Activated CD4-positive, alpha-beta T cell treated with anti-CD3 and anti-CD28 coated beads, Interleukin-2, amount 10 ng/mL, durations not matched to agents 7 days and 5 days (primary cell): Measurements from ENCODE around the gene IKBKG. TPM values are rescaled to one million over a fixed set of nuclear protein-coding genes. Genes with fewer than 3 reads are reported as not detected.
A peak's percentile ranks its signal among the peaks of the same experiment; 100 is the strongest.

Source experiments
- CTCF ChIA-PET: fragments of 350-600 bp; sonication (Branson Sonifier 250); formaldehyde crosslinking; loops from one replicate; lab custom pipeline; 2021; ENCODE audit warnings: antibody characterized with exemption; lab: Charles Lee
- POLR2A ChIA-PET: fragments of 350-600 bp; sonication (Branson Sonifier 250); formaldehyde crosslinking; loops from one replicate; lab custom pipeline; 2021; ENCODE audit warnings: antibody characterized with exemption; lab: Charles Lee
- DNase-seq: peaks from one replicate; pipeline ENCODE4 v3.0.0-alpha.2; 2020
- H3K27ac Mint-ChIP-seq: one replicate; pipeline ENCODE4 v1.8.0; 2021; ENCODE audit warnings: mild to moderate bottlenecking, moderate library complexity, mixed read lengths
- H3K27me3 Mint-ChIP-seq: one replicate; pipeline ENCODE4 v1.8.0; 2021; ENCODE audit warnings: mixed read lengths
- H3K36me3 Mint-ChIP-seq: one replicate; pipeline ENCODE4 v1.8.0; 2021; ENCODE audit warnings: low read depth, mixed read lengths
- H3K4me1 Mint-ChIP-seq: one replicate; pipeline ENCODE4 v1.8.0; 2021; ENCODE audit warnings: mixed read lengths
- H3K4me3 Mint-ChIP-seq: one replicate; pipeline ENCODE4 v1.8.0; 2021; ENCODE audit warnings: mild to moderate bottlenecking, moderate library complexity, mixed read lengths
- H3K9me3 Mint-ChIP-seq: one replicate; pipeline ENCODE4 v1.8.0; 2021; ENCODE audit warnings: mixed read lengths
- total RNA-seq, 2 experiments: library from RNA; stranded (reverse); gene quantifications; one replicate each; pipeline ENCODE4 v1.2.3, GENCODE V29; 2021

The IKBKG gene
- total RNA-seq, 2 experiments from 2014 or later: 41.5 to 46.0 TPM

GRCh38 chrX:154515090-154515965, 32.1 kb upstream of the IKBKG start:
- peaks cover 34% of the 10 kb centered on the region for H3K4me1 Mint-ChIP-seq
- peak; percentile 32 for DNase-seq
- H3K27ac Mint-ChIP-seq: peak overlapping the region; percentile 84
- ChIA-PET POLR2A (no interaction called here), CTCF (interaction anchor here (1.3 to 3.1 kb wide), 2 partner anchors 12 to 17 kb away, joined by 4 to 10 read pairs; no protein-coding TSS in a partner anchor)
- no peaks in the 10 kb centered on the region for H3K27me3 Mint-ChIP-seq
- H3K36me3 Mint-ChIP-seq: peaks cover 12% of the 10 kb centered on the region
- peak overlapping the region; percentile 79 for H3K4me3 Mint-ChIP-seq
- H3K9me3 Mint-ChIP-seq: no peaks in the 10 kb centered on the region

GRCh38 chrX:154515966-154516655, 31.3 kb upstream of the IKBKG start, which contains the start of gene FAM3A:
FAM3A (minus strand) TSS chrX:154516232; CDS start chrX:154515772, 460 bp downstream.
- Mint-ChIP-seq H3K36me3 (peaks cover 7% of the 10 kb centered on the region), H3K4me3 (peak within 1 kb of the TSS; percentile 80), H3K4me1 (peaks cover 31% of the 10 kb centered on the region), H3K27me3 (no peaks in the 10 kb centered on the region), H3K27ac (peak within 1 kb of the TSS; percentile 94), H3K9me3 (no peaks in the 10 kb centered on the region)
- ChIA-PET CTCF (interaction anchor here (1.3 to 3.1 kb wide), 2 partner anchors 11 to 18 kb away, joined by 4 to 10 read pairs; no protein-coding TSS in a partner anchor), POLR2A (no interaction called here)
- DNase-seq: peak; percentile 93

- H3K27me3 Mint-ChIP-seq: no peaks in the 10 kb centered on the region
- H3K9me3 Mint-ChIP-seq: no peaks in the 10 kb centered on the region
- peaks cover 25% of the 10 kb centered on the region for H3K4me1 Mint-ChIP-seq
- ChIA-PET POLR2A (no interaction called here), CTCF (interaction anchor here (3.1 kb wide), 1 partner anchor 11 kb away, joined by 10 read pairs; no protein-coding TSS in a partner anchor)
- peak overlapping the region; percentile 94 for H3K27ac Mint-ChIP-seq
- DNase-seq: peak; percentile 25
- H3K36me3 Mint-ChIP-seq: peaks cover 6% of the 10 kb centered on the region
- H3K4me3 Mint-ChIP-seq: peak overlapping the region; percentile 80
Measured at GRCh38 chrX:154516656-154517100, 30.7 kb upstream of the IKBKG start.

DNA sequence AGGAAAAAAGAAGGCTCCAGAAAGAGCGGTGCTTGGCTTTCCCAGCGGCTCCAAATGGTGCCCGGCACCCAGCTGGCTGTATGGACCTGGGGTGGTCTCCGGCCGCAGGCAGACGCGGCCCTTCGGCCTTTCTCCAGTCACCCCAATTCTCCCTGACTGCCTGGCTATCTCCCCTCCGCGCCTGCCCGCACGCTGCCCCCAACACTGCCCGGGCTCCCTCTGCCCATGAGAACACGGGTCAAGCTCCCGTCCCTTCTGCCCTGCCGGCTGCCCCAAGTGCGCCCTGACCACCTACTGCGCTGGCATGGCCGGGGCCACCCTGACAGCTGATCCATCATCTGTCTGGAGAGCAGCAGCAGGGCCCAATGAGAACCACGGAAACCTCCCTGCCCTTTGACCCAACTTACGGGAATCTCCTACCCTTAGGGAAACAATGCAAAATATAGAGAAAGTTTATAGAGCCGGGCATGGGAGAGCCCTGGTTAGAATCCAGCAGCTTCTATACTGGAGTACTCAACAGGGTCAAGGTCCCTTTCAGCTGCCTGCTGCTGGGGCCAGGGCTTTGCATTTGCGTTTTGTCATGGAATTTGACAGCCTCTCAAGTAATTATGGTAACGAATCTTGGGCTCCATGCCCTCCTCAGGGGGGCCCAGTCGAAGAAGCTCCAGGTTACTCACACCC, 30.2 kb upstream of the IKBKG start:
- Mint-ChIP-seq H3K27me3 (no peaks in the 10 kb centered on the region), H3K4me1 (peaks cover 22% of the 10 kb centered on the region), H3K4me3 (peak overlapping the region; percentile 16), H3K27ac (peak overlapping the region; percentile 36), H3K9me3 (no peaks in the 10 kb centered on the region), H3K36me3 (peaks cover 6% of the 10 kb centered on the region)
- ChIA-PET POLR2A (no interaction called here), CTCF (interaction anchor here (3.1 kb wide), 1 partner anchor 10 kb away, joined by 10 read pairs; no protein-coding TSS in a partner anchor)
- DNase-seq: no peak

- Mint-ChIP-seq H3K4me1 (peaks cover 13% of the 10 kb centered on the region), H3K4me3 (no peak overlapping the region), H3K27me3 (no peaks in the 10 kb centered on the region), H3K36me3 (no peaks in the 10 kb centered on the region), H3K9me3 (no peaks in the 10 kb centered on the region), H3K27ac (no peak overlapping the region)
- no peak for DNase-seq
- CTCF ChIA-PET: interaction anchor here (0.7 to 2.0 kb wide), 2 partner anchors 13 to 23 kb away, joined by 3 to 5 read pairs; no protein-coding TSS in a partner anchor
- POLR2A ChIA-PET: no interaction called here
Measured at GRCh38 chrX:154519389-154519788, 28.0 kb upstream of the IKBKG start.

GRCh38 chrX:154525606-154526490, 21.6 kb upstream of the IKBKG start:
- ChIA-PET POLR2A (no interaction called here), CTCF (interaction anchor here (1.0 to 1.2 kb wide), 2 partner anchors 35 to 153 kb away, joined by 4 read pairs; partner anchors contain the start of gene SLC10A3)
- H3K27me3 Mint-ChIP-seq: no peaks in the 10 kb centered on the region
- H3K27ac Mint-ChIP-seq: peak overlapping the region; percentile 60
- H3K4me3 Mint-ChIP-seq: no peak overlapping the region
- peaks cover under 1% of the 10 kb centered on the region for H3K36me3 Mint-ChIP-seq
- H3K4me1 Mint-ChIP-seq: peaks cover 24% of the 10 kb centered on the region
- no peak for DNase-seq
- H3K9me3 Mint-ChIP-seq: no peaks in the 10 kb centered on the region

GRCh38 chrX:154526901-154527675, 20.3 kb upstream of the IKBKG start:
- Mint-ChIP-seq H3K9me3 (no peaks in the 10 kb centered on the region), H3K4me3 (no peak overlapping the region), H3K27me3 (no peaks in the 10 kb centered on the region), H3K36me3 (peaks cover 3% of the 10 kb centered on the region), H3K4me1 (peaks cover 24% of the 10 kb centered on the region), H3K27ac (peak overlapping the region; percentile 83)
- CTCF ChIA-PET: interaction anchor here (0.6 to 1.6 kb wide), 9 partner anchors 9 to 153 kb away, joined by 3 to 10 read pairs (median 4); partner anchors contain the start of genes FAM3A and SLC10A3
- DNase-seq: peak; percentile 67
- POLR2A ChIA-PET: no interaction called here

GRCh38 chrX:154529206-154529612, 18.2 kb upstream of the IKBKG start:
- Mint-ChIP-seq H3K27ac (no peak overlapping the region), H3K4me3 (no peak overlapping the region), H3K36me3 (peaks cover 3% of the 10 kb centered on the region), H3K4me1 (peaks cover 24% of the 10 kb centered on the region), H3K27me3 (no peaks in the 10 kb centered on the region), H3K9me3 (no peaks in the 10 kb centered on the region)
- no peak for DNase-seq
- POLR2A ChIA-PET: no interaction called here
- CTCF ChIA-PET: interaction anchor here (1.1 kb wide), 1 partner anchor 584 kb away, joined by 3 read pairs; no protein-coding TSS in a partner anchor

DNA sequence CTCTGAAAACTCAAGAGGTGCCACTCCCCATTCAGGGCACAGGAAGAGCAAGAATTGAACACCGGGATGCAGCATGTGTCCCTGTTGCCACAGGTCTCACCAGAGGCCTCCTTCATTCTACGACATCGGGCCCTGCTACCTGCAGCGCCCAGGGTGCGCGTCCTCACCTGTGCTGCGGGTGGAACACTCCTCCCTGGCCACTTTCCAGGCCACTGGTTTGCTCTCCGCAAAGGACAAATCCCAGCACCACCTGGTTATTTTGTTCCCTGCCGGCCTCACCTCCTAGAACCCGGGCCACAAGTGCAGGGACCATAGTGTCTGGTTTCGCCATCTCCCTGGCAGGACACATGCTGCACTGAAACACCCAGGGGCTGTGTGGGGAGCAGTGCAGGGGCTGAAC, 17.1 kb upstream of the IKBKG start:
- H3K9me3 Mint-ChIP-seq: no peaks in the 10 kb centered on the region
- ChIA-PET CTCF (no interaction called here), POLR2A (no interaction called here)

DNA sequence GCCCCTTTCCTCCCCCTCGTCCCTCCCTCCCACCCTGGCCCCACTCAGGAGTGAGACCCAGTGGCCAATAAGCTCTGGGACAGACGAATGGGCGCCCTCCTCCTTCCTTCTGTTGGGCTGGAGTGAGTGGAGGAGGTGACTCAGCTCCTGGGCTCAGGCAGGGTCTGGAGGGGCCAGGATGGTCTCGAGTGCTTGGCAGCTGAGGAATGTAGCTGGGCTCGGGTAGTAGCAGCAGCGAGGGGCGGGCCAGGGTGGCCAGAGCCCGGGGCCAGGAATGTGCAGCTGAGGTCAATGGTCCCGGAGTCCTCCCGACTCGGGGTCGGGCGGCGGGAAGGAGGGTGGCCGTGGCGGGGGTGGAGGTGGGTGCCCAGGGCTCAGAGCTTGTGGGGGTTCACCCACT, 15.8 kb upstream of the IKBKG start:
- H3K27ac Mint-ChIP-seq: no peak overlapping the region
- no peaks in the 10 kb centered on the region for H3K27me3 Mint-ChIP-seq
- ChIA-PET POLR2A (no interaction called here), CTCF (interaction anchor here (1.5 kb wide), 1 partner anchor 12 kb away, joined by 5 read pairs; no protein-coding TSS in a partner anchor)
- no peak overlapping the region for H3K4me3 Mint-ChIP-seq
- no peak for DNase-seq
- no peaks in the 10 kb centered on the region for H3K9me3 Mint-ChIP-seq
- H3K36me3 Mint-ChIP-seq: peaks cover 10% of the 10 kb centered on the region
- peaks cover 15% of the 10 kb centered on the region for H3K4me1 Mint-ChIP-seq

More for the DNA sequence above, 17.1 kb upstream of the IKBKG start:
- H3K27ac Mint-ChIP-seq: no peak overlapping the region
- no peaks in the 10 kb centered on the region for H3K27me3 Mint-ChIP-seq
- H3K36me3 Mint-ChIP-seq: peaks cover 7% of the 10 kb centered on the region
- H3K4me1 Mint-ChIP-seq: peaks cover 26% of the 10 kb centered on the region
- no peak overlapping the region for H3K4me3 Mint-ChIP-seq
- no peak for DNase-seq

- Mint-ChIP-seq H3K4me3 (no peak overlapping the region), H3K27me3 (no peaks in the 10 kb centered on the region), H3K9me3 (no peaks in the 10 kb centered on the region), H3K36me3 (peaks cover 10% of the 10 kb centered on the region), H3K27ac (no peak overlapping the region), H3K4me1 (peaks cover 6% of the 10 kb centered on the region)
- no peak for DNase-seq
- CTCF ChIA-PET: interaction anchor here (0.7 to 1.5 kb wide), 4 partner anchors 9 to 160 kb away, joined by 3 to 5 read pairs (median 4); no protein-coding TSS in a partner anchor
- POLR2A ChIA-PET: no interaction called here
Measured at GRCh38 chrX:154532690-154533089, 14.7 kb upstream of the IKBKG start.
